ENCODE results near the gene MAML2. TPM values are rescaled to one million over a fixed set of nuclear protein-coding genes. Genes with fewer than 3 reads are reported as not detected.

The MAML2 gene
- total and polyA plus RNA-seq, 2 of the 8 experiments (the other 6 are each of a cell fraction or from before 2014, with no cell fraction given) = 3.8 to 6.6 TPM

- no peak for TF ChIP-seq CHD7 (IDR thresholded peaks at IDR 0.05; ENCODE audit: insufficient replicate concordance, low read length)
- TF ChIP-seq PHF8 (conservative IDR thresholded peaks at IDR 0.05; ENCODE audit: low read depth, low read length) = no peak
- TF ChIP-seq, protein P1, sequence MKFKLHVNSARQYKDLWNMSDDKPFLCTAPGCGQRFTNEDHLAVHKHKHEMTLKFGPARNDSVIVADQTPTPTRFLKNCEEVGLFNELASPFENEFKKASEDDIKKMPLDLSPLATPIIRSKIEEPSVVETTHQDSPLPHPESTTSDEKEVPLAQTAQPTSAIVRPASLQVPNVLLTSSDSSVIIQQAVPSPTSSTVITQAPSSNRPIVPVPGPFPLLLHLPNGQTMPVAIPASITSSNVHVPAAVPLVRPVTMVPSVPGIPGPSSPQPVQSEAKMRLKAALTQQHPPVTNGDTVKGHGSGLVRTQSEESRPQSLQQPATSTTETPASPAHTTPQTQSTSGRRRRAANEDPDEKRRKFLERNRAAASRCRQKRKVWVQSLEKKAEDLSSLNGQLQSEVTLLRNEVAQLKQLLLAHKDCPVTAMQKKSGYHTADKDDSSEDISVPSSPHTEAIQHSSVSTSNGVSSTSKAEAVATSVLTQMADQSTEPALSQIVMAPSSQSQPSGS (IDR thresholded peaks at IDR 0.05; ENCODE audit: low read length) = no peak
- TF ChIP-seq GABPA (IDR thresholded peaks at IDR 0.05; ENCODE audit: borderline replicate concordance, insufficient read depth, low read length) = no peak
- no peak for TF ChIP-seq RNF2 (IDR thresholded peaks at IDR 0.05; ENCODE audit: borderline replicate concordance, low read depth, low read length, missing control alignments, poor library complexity, severe bottlenecking)
- TF ChIP-seq RAD21 (IDR thresholded peaks at IDR 0.05 in 1 of 2, conservative IDR thresholded peaks at IDR 0.05 in 1 of 2; ENCODE audit: low read depth in 2 of 2, low read length in 2 of 2) = no peak
- TF ChIP-seq TAF1 (IDR thresholded peaks at IDR 0.05; ENCODE audit: low read depth, low read length) = no peak
- no peak for TF ChIP-seq MAFK (IDR thresholded peaks at IDR 0.05; ENCODE audit: low read depth, low read length)
- TF ChIP-seq SUZ12 (IDR thresholded peaks at IDR 0.05; ENCODE audit: low read length) = no peak
Measured at GRCh38 chr11:96157517-96157873, 185.5 kb downstream of the MAML2 start (continued).
